T-cell (primary cell): Measurements from ENCODE around the gene MCL1. TPM values are rescaled to one million over a fixed set of nuclear protein-coding genes. Genes with fewer than 3 reads are reported as not detected.

ENCODE experiments used
- ATAC-seq, 4 experiments: fragments of 200-7000 bp in 3 of 4; fragments of 150-1000 bp in 1 of 4; cut with Tn5 transposase; replicated peaks in 1 of 4; 1 replicate in 3 of 4; 2 replicates in 1 of 4; pipeline ENCODE4 v1.10.0; 2021; ENCODE audit warnings: moderate library complexity in 3 of 4, mild to moderate bottlenecking in 2 of 4, moderate number of reproducible peaks in 1 of 4
- CTCF ChIA-PET, 2 donors: fragments of 300-600 bp; sonication (Branson Sonifier 250); formaldehyde crosslinking; loops; one replicate each; lab custom pipeline; 2022; ENCODE audit warnings: antibody characterized with exemption in 2 of 2; lab: Charles Lee
- POLR2A ChIA-PET, 2 donors: fragments of 300-600 bp; sonication (Branson Sonifier 250); formaldehyde crosslinking; loops; one replicate each; lab custom pipeline; 2022; ENCODE audit warnings: antibody characterized with exemption in 2 of 2; lab: Charles Lee
- DNase-seq, 35 experiments: peaks; one replicate each; pipeline versions ENCODE4 v3.0.0 to v3.0.0-alpha.2; 2013 to 2023
- H3K27ac ChIP-seq: one replicate; pipeline ENCODE4 v1.5.1; 2013; ENCODE audit warnings: low read length
- H3K27me3 ChIP-seq, 2 experiments: replicated peaks in 1 of 2; 1 replicate in 1 of 2; 2 replicates in 1 of 2; pipeline versions ENCODE4 v1.6.1 to v1.7.0; 2013; ENCODE audit warnings: low read length in 1 of 2, mixed read lengths in 1 of 2; ENCODE audit not compliant: control insufficient read depth in 2 of 2, insufficient read depth in 2 of 2; ENCODE audit errors: extremely low read depth in 1 of 2
- H3K36me3 ChIP-seq, 2 donors: 1 replicate in 1 of 2; 2 replicates in 1 of 2; pipeline versions ENCODE4 v1.6.1 to v1.7.0; 2013; ENCODE audit warnings: low read length in 1 of 2; ENCODE audit not compliant: control insufficient read depth in 2 of 2, insufficient read depth in 1 of 2; ENCODE audit errors: extremely low read depth in 1 of 2
- H3K4me1 ChIP-seq, 2 experiments: 1 replicate in 1 of 2; 2 replicates in 1 of 2; pipeline versions ENCODE4 v1.6.1 to v1.7.0; 2013; ENCODE audit warnings: low read length in 2 of 2, mixed read lengths in 1 of 2; ENCODE audit not compliant: insufficient read depth in 2 of 2, control insufficient read depth in 1 of 2; ENCODE audit errors: extremely low read depth in 1 of 2
- H3K4me3 ChIP-seq, 2 donors: 1 replicate in 1 of 2; 2 replicates in 1 of 2; pipeline versions ENCODE4 v1.5.1 to v1.7.0; 2013; ENCODE audit warnings: mild to moderate bottlenecking in 2 of 2, low read length in 1 of 2, moderate library complexity in 1 of 2; ENCODE audit not compliant: control insufficient read depth in 1 of 2; ENCODE audit errors: extremely low read depth in 1 of 2
- H3K9me3 ChIP-seq: 2 replicates; pipeline ENCODE4 v1.7.0; 2013
- H3K27ac Mint-ChIP-seq, 2 donors: one replicate each; pipeline ENCODE4 v1.8.0; 2020 to 2021; ENCODE audit warnings: mild to moderate bottlenecking in 2 of 2, mixed read lengths in 2 of 2
- H3K27me3 Mint-ChIP-seq, 2 donors: one replicate each; pipeline ENCODE4 v1.8.0; 2021 to 2022; ENCODE audit warnings: mixed read lengths in 2 of 2
- H3K36me3 Mint-ChIP-seq: one replicate; pipeline ENCODE4 v1.8.0; 2021; ENCODE audit warnings: mixed read lengths
- H3K4me1 Mint-ChIP-seq, 3 donors: one replicate each; pipeline ENCODE4 v1.8.0; 2020 to 2022; ENCODE audit warnings: mixed read lengths in 3 of 3, mild to moderate bottlenecking in 1 of 3
- H3K4me3 Mint-ChIP-seq, 3 donors: one replicate each; pipeline ENCODE4 v1.8.0; 2020 to 2022; ENCODE audit warnings: mild to moderate bottlenecking in 3 of 3, mixed read lengths in 3 of 3, moderate library complexity in 3 of 3
- H3K9me3 Mint-ChIP-seq, 3 donors: one replicate each; pipeline ENCODE4 v1.8.0; 2020 to 2022; ENCODE audit warnings: mixed read lengths in 3 of 3
- WGBS: methylation state at CpG from one replicate; pipeline ENCODE4 v1.1.5; 2013; ENCODE audit warnings: missing lambda C conversion rate; ENCODE audit not compliant: insufficient coverage; 5-methylcytosine and 5-hydroxymethylcytosine counted together
- total RNA-seq, 35 experiments: library from RNA in 6 of 35; stranded (reverse) in 6 of 35; fragments of 120-200 nt in 1 of 35; gene quantifications; one replicate each; pipeline versions ENCODE4 v1.2.1 to v1.2.4 and lab custom pipeline; 2013 to 2026

MCL1 gene
- total RNA-seq, 5 donors from 2014 or later (not counting 1 experiment from before 2014, with no cell fraction given), result 478 to 731 (median 517) TPM

GRCh38 chr1:150558761-150559655 lies 20.4 kb downstream of the MCL1 start:
- Mint-ChIP-seq H3K27ac (no peak overlapping the region), H3K4me1 (peaks cover 33 to 48% (median 34%) of the 10 kb centered on the region in 3 donors), H3K4me3 (no peak overlapping the region), H3K36me3 (peaks cover 5% of the 10 kb centered on the region), H3K27me3 (no peaks in the 10 kb centered on the region), H3K9me3 (no peaks in the 10 kb centered on the region)
- Histone ChIP-seq H3K9me3 (no peaks in the 10 kb centered on the region), H3K27me3 (peaks cover 0 to 2% of the 10 kb centered on the region in 2 experiments), H3K36me3 (peaks cover 0 to 10% of the 10 kb centered on the region in 2 donors), H3K4me3 (no peak overlapping the region), H3K27ac (no peak overlapping the region), H3K4me1 (peaks cover 10 to 52% of the 10 kb centered on the region in 2 experiments)
- DNase-seq, result no peak
- POLR2A ChIA-PET, result interaction anchor here (1.0 to 7.2 kb wide), 2 partner anchors 16 to 20 kb away, joined by 4 to 255 read pairs; partner anchors contain the start of gene MCL1 (in 2 of the 2)
- 91% methylated on average over 22 of the region's 28 CpGs for WGBS
- CTCF ChIA-PET, result interaction anchor here (0.5 to 7.3 kb wide), 16 partner anchors 12 to 519 kb away, joined by 3 to 170 read pairs (median 4); partner anchors contain the start of genes MCL1 (in 2 of the 2), ENSA (in 1 of the 2) and GOLPH3L (in 1 of the 2)
- no peak for ATAC-seq

DNA sequence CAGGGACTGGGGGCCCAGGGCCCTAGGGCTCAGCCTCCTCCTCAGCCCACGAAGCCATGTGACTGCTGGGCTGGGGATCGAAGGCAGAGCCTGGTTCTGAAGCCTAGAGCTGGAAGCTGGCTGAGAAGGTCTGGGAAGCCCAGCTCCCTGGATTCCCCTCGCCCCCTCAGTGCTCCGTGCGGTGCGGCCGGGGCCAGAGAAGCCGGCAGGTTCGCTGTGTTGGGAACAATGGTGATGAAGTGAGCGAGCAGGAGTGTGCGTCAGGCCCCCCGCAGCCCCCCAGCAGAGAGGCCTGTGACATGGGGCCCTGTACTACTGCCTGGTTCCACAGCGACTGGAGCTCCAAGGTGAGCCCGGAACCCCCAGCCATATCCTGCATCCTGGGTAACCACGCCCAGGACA lies 21.1 kb downstream of the MCL1 start:
- ATAC-seq, result no peak
- Mint-ChIP-seq H3K4me1 (peaks cover 26 to 41% (median 27%) of the 10 kb centered on the region in 3 donors), H3K36me3 (peaks cover 5% of the 10 kb centered on the region), H3K4me3 (no peak overlapping the region), H3K27ac (no peak overlapping the region), H3K27me3 (no peaks in the 10 kb centered on the region), H3K9me3 (no peaks in the 10 kb centered on the region)
- POLR2A ChIA-PET, result interaction anchor here in 1 of 2 donors (1.0 kb wide), 1 partner anchor 21 kb away, joined by 4 read pairs; the partner anchor contains the start of gene MCL1
- Histone ChIP-seq H3K36me3 (peaks cover 0 to 10% of the 10 kb centered on the region in 2 donors), H3K4me3 (no peak overlapping the region), H3K9me3 (no peaks in the 10 kb centered on the region), H3K27me3 (peaks cover 0 to 2% of the 10 kb centered on the region in 2 experiments), H3K4me1 (peaks cover 6 to 46% of the 10 kb centered on the region in 2 experiments), H3K27ac (no peak overlapping the region)
- DNase-seq, result no peak
- CTCF ChIA-PET, result interaction anchor here (0.9 to 3.7 kb wide), 4 partner anchors 22 to 71 kb away, joined by 3 to 21 read pairs (median 5); partner anchors contain the start of genes ENSA (in 1 of the 2) and MCL1 (in 1 of the 2)
- WGBS, result 83% methylated on average over 11 of the region's 15 CpGs

DNA sequence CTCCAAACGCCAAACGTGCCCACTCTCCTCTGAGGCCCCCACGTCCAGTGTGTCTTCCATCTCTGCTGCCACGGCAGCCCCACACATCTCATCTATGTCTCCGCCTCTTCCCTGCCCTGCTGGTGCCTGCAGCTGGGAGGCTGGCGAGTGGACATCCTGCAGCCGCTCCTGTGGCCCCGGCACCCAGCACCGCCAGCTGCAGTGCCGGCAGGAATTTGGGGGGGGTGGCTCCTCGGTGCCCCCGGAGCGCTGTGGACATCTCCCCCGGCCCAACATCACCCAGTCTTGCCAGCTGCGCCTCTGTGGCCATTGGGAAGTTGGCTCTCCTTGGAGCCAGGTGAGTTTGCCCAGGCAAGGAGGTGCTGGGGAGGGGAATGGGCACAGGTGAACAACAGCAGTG lies 21.6 kb downstream of the MCL1 start:
- whole genome bisulfite sequencing, result 92% methylated on average over 13 of the region's 15 CpGs
- Mint-ChIP-seq H3K4me3 (no peak overlapping the region), H3K27ac (no peak overlapping the region), H3K27me3 (no peaks in the 10 kb centered on the region), H3K9me3 (no peaks in the 10 kb centered on the region), H3K36me3 (peaks cover 5% of the 10 kb centered on the region), H3K4me1 (peaks cover 21 to 39% (median 22%) of the 10 kb centered on the region in 3 donors)
- POLR2A ChIA-PET, result no interaction called here
- DNase-seq, result no peak
- Histone ChIP-seq H3K36me3 (peaks cover 0 to 10% of the 10 kb centered on the region in 2 donors), H3K27me3 (peaks cover 0 to 6% of the 10 kb centered on the region in 2 experiments), H3K9me3 (no peaks in the 10 kb centered on the region), H3K27ac (no peak overlapping the region), H3K4me3 (no peak overlapping the region), H3K4me1 (peaks cover 6 to 41% of the 10 kb centered on the region in 2 experiments)
- ATAC-seq, result no peak
- CTCF ChIA-PET, result interaction anchor here in 1 of 2 donors (1.2 kb wide), 1 partner anchor 72 kb away, joined by 4 read pairs; the partner anchor contains the start of gene ENSA

DNA sequence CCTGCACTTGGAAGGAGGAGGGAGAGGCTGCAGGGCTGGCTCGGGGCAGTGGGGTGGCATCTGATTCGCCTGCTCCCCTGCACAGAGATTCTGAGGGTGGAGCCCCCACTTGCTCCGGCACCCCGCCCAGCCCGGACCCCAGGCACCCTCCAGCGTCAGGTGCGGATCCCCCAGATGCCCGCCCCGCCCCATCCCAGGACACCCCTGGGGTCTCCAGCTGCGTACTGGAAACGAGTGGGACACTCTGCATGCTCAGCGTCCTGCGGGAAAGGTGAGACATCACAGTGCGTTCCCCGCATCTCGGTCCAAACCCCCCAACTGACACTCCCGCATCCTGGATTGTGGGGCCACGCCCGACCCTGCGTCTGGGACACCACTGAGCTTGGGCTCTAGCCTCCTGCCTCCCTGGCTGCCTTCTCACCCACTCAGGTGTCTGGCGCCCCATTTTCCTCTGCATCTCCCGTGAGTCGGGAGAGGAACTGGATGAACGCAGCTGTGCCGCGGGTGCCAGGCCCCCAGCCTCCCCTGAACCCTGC lies 22.3 kb downstream of the MCL1 start:
- peaks cover 0 to 10% of the 10 kb centered on the region in 2 donors for H3K36me3 ChIP-seq
- no peak overlapping the region for H3K4me3 ChIP-seq
- Mint-ChIP-seq H3K9me3 (no peaks in the 10 kb centered on the region), H3K36me3 (peaks cover 5% of the 10 kb centered on the region), H3K27me3 (no peaks in the 10 kb centered on the region), H3K27ac (no peak overlapping the region), H3K4me3 (no peak overlapping the region), H3K4me1 (peaks cover 22 to 39% (median 24%) of the 10 kb centered on the region in 3 donors)
- no peak for DNase-seq
- 93% methylated on average over 22 of the region's 26 CpGs for WGBS
- peaks cover 5 to 39% of the 10 kb centered on the region in 2 experiments for H3K4me1 ChIP-seq
- H3K9me3 ChIP-seq, result no peaks in the 10 kb centered on the region
- H3K27me3 ChIP-seq, result peaks cover 0 to 11% of the 10 kb centered on the region in 2 experiments
- no peak for ATAC-seq
- H3K27ac ChIP-seq, result no peak overlapping the region
- POLR2A ChIA-PET, result no interaction called here
- CTCF ChIA-PET, result interaction anchor here (0.6 to 0.7 kb wide), 3 partner anchors 18 to 33 kb away, joined by 3 read pairs; no protein-coding TSS in a partner anchor

DNA sequence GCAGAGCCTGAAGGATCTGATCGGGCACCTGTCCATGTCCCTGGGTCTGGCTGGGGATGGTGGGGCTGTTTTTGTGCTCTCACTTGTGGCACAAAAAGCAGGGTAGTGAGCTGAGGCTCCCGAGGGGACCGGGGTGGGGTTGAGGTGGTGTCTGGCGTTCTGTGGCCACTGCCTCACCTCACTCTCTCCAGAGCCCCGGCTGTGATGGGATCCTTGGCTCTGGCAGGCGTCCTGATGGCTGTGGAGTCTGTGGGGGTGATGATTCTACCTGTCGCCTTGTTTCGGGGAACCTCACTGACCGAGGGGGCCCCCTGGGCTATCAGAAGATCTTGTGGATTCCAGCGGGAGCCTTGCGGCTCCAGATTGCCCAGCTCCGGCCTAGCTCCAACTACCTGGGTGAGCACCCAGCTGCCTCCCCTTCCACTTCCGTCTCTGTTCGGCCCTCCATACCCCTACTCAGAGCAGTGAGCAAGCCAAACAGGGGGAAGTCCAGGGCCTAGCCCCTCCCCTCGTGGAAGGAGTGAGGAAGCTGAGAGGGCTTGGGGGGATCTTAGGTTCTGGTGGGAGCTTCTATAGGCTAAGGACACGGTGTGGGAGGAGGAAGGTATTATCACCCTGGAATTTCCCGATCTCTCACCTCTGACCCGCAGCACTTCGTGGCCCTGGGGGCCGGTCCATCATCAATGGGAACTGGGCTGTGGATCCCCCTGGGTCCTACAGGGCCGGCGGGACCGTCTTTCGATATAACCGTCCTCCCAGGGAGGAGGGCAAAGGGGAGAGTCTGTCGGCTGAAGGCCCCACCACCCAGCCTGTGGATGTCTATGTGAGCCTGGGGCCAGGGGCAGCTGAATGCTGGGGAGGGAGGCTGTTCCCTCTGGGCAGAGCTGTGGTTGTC lies 23.2 kb downstream of the MCL1 start:
- 95% methylated on average over 4 of the region's 26 CpGs for WGBS
- Mint-ChIP-seq H3K4me1 (peaks cover 23 to 36% (median 26%) of the 10 kb centered on the region in 3 donors), H3K9me3 (no peaks in the 10 kb centered on the region), H3K36me3 (peaks cover 5% of the 10 kb centered on the region), H3K27ac (no peak overlapping the region), H3K4me3 (no peak overlapping the region), H3K27me3 (no peaks in the 10 kb centered on the region)
- H3K9me3 ChIP-seq, result no peaks in the 10 kb centered on the region
- no peak for ATAC-seq
- H3K36me3 ChIP-seq, result peaks cover 0 to 10% of the 10 kb centered on the region in 2 donors
- H3K4me3 ChIP-seq, result no peak overlapping the region
- no peak for DNase-seq
- POLR2A ChIA-PET, result interaction anchor here in 1 of 2 donors (0.5 kb wide), 1 partner anchor 192 kb away, joined by 3 read pairs; the partner anchor contains the start of gene RPRD2
- H3K27me3 ChIP-seq, result peaks cover 0 to 16% of the 10 kb centered on the region in 2 experiments
- H3K4me1 ChIP-seq, result peaks cover 5 to 35% of the 10 kb centered on the region in 2 experiments
- CTCF ChIA-PET, result interaction anchor here in 1 of 2 donors (0.7 kb wide), 1 partner anchor 34 kb away, joined by 3 read pairs; no protein-coding TSS in a partner anchor
- no peak overlapping the region for H3K27ac ChIP-seq
